ENCODE results near the gene RFTN1.

The RFTN1 gene

DNA sequence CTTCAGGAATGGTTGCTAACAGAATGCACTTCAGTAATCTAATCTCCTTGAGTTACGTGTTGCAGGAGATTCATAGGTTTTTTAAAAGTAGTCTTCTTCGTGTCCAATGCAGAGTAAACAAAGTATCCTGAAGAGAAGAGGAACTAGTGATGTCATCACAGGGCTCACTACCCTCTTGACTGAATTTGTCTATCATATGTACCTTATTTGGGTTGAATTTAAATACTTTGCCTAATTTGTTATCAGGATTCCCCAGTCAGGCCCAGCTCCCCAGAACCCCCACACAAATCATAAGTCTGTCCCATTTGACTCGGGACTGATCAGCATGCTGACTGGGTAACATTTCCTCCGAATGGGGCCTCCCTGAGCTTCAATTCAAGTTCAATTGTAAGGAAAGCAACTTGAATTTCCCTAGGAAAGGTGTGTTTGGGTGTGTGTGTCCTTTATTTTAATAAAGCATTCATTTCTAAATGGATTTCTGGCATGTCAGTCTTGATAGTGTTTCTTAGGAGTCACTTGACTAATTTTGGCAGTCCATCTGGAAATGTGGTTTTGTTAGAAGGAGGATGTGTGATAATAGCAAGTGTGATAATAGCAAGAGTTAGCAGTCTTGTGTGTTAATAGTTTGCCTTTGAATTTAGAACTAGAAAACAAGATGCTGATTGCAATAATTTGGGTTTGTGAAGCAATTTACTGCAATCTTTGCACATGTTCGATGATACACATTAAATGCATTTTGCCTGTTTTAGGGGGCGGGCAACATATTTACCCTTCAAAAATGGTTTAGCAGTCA, 226.6 kb downstream of the RFTN1 start:
- no peak for DNase-seq

DNA sequence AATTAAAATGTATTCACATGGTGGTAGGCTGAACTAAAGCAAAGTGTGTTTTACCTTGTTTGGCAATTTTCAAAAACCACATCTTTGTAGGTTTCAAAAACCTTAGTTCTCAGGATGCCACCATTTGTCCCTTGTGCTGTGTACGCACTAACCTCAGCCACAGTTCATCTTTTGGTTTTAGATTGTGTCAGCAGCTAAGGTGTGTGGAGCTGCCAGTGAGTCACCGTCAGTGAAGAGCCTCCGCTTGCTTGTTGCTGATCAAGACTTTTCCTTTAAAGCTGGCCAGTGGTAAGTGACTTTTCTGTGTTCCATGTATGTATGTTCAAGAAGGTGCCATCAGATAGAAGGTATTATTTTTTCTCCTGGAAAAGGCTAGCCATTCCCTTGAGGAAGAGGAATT, 227.3 kb downstream of the RFTN1 start:
- no peak for DNase-seq

DNA sequence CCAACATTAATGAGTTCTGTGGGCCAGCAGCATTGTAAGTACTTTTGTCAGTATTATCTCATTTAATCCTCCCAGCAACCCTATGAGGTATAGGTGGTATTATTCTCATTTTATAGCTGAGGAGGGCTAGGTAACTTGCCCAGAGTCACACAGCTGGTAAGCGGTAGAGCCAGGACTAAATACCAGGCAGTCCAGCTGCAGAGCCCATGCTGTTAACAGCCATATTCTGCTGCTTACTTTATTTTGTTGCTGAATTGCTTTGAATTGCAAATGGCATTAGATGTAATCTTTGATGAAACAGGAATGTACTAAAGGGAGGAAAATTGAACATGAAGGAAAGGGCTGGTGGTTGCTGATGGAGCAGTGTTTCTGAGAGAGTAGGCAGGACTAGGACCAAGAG, 228.9 kb downstream of the RFTN1 start:
- DNase-seq = no peak

DNA sequence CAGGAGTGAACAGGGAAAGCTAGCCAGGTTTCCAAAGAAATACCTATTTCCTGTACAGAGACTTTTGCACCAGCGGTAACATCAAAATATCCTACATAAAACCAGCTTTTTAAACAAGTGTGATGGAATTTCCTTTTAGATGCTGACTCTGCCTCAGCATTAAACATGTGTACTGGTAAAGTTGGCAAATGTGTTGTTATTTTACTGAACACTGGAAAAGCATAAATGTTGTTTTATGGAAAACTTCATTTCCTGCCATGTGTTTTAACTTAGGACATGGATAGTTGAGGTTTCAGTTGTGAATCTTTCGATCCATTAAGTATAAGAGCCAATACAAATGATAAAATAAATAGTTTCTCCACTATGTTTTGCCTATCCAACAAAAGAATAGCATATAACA, 232.8 kb downstream of the RFTN1 start:
- DNase-seq = no peak

- no peak for DNase-seq
These were observed 234.3 kb downstream of the RFTN1 start for GRCh38 chr3:16279010-16279801.

DNA sequence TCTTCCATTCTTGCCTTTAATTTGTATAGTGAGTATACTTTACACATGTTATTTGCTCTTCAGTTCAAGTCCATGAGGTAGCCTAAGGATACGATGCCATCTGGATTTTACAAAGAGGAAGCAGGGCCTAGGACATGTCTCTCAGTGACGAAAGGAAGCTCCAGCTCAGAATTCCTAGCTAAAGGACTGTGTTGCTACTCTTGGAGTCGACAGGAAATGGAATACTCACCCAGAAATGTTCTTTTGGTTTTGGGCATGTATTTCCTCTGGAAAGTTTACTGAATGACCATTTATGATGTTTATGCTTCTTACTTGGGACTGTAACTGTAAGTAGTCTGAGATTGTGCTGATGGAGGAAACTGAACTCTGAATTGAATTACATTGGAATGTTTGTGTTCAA, 236.0 kb downstream of the RFTN1 start:
- DNase-seq = no peak

GRCh38 chr3:16273867-16274266, 239.6 kb downstream of the RFTN1 start:
- no peak for DNase-seq

- DNase-seq = no peak
These were observed 240.9 kb downstream of the RFTN1 start for GRCh38 chr3:16272588-16272987.

DNA sequence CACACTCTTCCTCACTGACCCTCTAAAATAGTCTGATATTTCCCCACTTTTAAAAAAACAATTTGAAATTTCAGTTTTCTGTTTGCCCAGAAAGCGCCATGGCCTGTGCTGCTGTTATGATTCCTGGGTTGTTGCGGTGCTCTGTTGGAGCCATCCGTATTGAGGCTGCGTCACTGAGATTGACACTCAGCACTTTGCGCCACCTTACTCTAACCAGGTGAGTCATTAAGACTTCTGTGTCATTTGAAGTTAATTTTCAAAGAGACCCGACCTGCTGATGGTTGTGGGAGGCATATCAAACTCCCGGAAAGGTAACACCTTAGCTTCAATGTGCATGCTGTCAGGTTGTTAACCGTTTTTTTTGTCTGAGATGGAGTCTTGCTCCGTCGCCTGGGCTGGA, 242.6 kb downstream of the RFTN1 start:
- DNase-seq = peak in 5 of 56 donors; percentile 10 to 50 (median 47)

DNA sequence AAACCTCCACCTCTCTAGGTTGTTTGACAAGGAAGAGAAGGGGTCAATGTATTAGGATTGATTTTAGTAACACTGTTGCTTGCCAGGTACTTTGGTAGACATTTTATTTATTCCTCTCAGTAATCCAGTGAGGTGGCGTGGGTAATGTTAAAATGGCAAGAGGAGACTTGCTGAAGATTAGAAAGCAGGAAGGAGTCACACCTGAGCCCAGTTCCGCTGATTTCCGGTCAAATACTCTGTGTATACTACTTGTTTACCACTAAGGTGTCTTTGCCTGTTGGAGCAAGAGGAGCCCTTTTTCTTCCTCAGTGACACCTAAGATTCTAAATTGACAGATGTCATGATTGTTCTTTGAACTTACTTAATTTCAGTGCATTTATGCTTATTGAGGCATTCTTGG, 246.8 kb downstream of the RFTN1 start:
- no peak for DNase-seq
